GM20431 (cell line): ENCODE data around the gene DLX6.

Source experiments
- in situ Hi-C: fragments of 300-500 bp; cut with MseI, MboI; formaldehyde crosslinking; loops from one replicate; pipeline ENCODE4 v1.15.0; 2020; ENCODE audit warnings: low sequenced_read_pairs; ENCODE audit not compliant: unreplicated experiment

DLX6 gene

DNA sequence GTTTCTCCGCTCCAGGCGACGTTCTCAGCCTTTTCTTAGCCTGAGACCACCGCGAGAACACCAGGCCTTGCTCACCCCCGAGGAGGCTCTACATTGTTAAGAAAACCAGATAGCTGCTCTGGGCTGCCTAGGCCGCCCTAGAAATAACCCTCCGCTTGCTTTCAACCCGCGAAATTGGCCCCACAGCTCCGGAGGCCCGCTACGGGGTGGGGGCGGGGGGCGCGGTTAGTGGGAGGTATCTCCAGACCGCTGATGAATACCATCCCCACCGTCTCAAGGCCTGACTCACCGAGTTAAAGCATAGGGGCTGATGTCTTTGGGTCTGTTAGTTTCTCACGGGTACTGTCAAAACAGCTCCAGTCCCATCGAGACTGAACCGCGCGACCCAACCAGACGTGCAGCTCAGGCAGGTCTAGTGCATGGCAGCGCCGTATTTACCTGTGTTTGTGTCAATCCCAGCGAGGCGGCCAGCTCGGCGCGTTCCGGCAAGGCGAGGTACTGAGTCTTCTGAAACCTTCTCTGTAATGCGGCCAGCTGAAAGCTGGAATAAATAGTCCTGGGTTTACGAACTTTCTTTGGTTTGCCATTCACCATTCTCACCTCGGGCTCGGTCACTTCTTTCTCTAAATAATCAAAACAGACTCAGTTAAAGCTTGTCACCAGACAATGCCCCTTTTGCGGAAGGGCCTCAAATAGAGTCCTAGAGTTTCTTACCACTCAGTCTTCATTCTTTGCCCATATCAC, 16.6 kb downstream of the DLX6 start:
- in situ Hi-C loops, result no loop called here

GRCh38 chr7:97022491-97023306, 17.3 kb downstream of the DLX6 start:
- in situ Hi-C loops, result no loop called here

- in situ Hi-C loops, result loop anchor here (25.0 kb wide), 2 partner anchors 937 to 1112 kb away; no protein-coding TSS in a partner anchor
These were observed 19.1 kb downstream of the DLX6 start, which contains the start of gene DLX5 for GRCh38 chr7:97024209-97025129. Gene DLX5 (minus strand): TSS chr7:97024831. CDS start chr7:97024623, 208 bp downstream.

- in situ Hi-C loops, result loop anchor here (25.0 kb wide), 2 partner anchors 938 to 1113 kb away; no protein-coding TSS in a partner anchor
These were observed 19.8 kb downstream of the DLX6 start for GRCh38 chr7:97025130-97025499.

DNA sequence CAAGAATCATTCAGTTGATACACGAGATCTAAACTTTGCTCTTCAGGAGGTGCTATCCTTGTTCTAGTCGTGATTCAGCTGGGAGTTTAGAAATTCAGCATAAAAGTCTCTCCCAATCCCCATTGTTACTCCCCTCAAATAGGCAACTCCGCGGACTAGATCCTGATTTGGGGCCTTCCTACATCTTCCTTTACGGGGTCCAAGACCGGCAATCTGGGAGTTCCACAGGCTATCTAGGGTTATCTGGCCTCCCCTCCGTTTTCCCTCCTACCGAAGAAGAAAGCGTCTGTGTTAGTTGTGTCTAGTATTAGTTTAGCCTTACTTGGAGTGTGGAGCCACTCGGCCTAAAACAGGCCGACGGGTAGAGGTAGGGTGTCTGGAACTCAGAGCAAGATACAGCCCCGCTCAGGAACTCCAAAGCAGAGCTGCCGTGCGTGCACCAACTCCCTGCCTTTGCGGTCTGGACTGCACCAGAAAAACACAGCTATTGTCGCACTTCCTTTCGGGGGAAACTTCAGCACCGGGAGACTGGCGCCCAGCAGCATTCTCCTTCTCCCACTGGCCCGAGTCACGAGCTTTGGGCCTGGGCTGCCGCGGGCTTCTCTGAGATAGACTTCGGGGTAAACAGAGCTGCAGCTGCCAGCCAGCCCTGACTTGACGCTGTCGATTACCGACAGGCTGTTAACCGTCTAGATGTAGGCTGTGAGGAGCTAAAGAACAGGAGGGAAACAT, 20.8 kb downstream of the DLX6 start:
- in situ Hi-C loops, result loop anchor here (25.0 kb wide), 2 partner anchors 939 to 1114 kb away; no protein-coding TSS in a partner anchor

- in situ Hi-C loops, result loop anchor here (25.0 kb wide), 2 partner anchors 940 to 1115 kb away; no protein-coding TSS in a partner anchor
These were observed 21.5 kb downstream of the DLX6 start for GRCh38 chr7:97026715-97027426.

DNA sequence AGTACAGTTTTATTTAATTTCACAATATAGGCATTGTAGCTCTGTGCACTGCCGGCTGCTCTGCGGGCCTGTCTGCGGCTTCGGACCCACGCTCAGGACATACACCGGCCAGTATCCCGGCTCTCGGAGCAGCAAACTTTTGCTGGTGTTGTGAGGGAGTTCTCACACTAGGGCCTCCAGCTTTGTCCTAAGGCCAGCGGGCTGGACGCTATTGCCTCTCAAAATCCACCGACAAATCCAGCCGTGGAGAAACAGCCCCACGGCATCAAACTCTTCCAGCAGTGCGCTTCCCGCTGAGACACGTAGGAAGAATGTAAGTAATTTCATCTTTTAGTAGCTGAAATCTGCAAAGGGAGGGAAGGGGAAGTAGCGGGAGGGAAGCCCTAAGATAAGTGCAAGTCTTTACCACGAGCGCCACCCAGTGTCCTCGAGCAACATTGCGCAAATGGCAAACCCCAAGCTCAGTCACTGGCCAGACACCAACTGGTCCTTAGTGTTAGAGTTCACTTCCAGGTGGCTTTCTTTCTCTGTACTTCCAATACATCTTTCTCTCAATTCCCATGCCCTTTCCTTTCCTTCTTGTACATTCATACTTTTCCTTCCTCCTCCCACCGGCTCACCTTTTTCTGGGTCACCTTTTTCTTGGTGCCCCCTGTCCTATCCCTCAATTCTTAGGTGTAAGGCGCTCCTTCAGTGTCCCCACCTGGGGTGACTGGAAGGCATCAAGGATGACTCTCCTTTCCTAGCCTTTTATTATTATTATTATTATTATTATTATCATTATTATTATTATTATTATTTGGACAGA, 22.3 kb downstream of the DLX6 start:
- in situ Hi-C loops, result loop anchor here (25.0 kb wide), 2 partner anchors 940 to 1115 kb away; no protein-coding TSS in a partner anchor

GRCh38 chr7:97034213-97034852, 29.0 kb downstream of the DLX6 start:
- in situ Hi-C loops, result loop anchor here (25.0 kb wide), 2 partner anchors 947 to 1122 kb away; no protein-coding TSS in a partner anchor

GRCh38 chr7:97039374-97040065, 34.2 kb downstream of the DLX6 start:
- in situ Hi-C loops, result loop anchor here (25.0 kb wide), 2 partner anchors 952 to 1127 kb away; no protein-coding TSS in a partner anchor

- in situ Hi-C loops, result loop anchor here (25.0 kb wide), 2 partner anchors 956 to 1131 kb away; no protein-coding TSS in a partner anchor
These were observed 37.9 kb downstream of the DLX6 start for GRCh38 chr7:97043281-97043680.
